ENCODE data around the gene CTCF.

The CTCF gene

DNA sequence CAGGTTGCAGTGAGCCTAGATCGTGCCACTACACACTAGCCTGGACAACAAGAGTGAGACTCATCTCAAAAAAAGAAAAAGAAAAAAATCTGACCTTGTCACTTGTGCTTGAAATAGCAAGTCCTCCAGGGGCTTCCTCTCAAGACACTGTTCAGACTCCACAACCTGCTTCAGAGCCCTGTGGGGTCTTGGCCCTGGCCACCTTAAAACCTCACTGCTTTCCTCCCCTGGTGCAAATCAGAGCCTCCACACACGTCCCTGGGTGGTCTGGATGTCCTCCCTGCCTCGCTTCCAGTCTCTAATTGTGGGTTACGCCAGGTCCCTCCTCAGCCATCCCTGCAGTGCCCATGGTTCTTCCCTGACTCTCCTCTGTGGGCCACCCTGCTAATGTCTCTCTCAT is 93.0 kb downstream of the CTCF start:
- intact Hi-C loops (cut with DNase I): no loop called here
- no peak for DNase-seq

DNA sequence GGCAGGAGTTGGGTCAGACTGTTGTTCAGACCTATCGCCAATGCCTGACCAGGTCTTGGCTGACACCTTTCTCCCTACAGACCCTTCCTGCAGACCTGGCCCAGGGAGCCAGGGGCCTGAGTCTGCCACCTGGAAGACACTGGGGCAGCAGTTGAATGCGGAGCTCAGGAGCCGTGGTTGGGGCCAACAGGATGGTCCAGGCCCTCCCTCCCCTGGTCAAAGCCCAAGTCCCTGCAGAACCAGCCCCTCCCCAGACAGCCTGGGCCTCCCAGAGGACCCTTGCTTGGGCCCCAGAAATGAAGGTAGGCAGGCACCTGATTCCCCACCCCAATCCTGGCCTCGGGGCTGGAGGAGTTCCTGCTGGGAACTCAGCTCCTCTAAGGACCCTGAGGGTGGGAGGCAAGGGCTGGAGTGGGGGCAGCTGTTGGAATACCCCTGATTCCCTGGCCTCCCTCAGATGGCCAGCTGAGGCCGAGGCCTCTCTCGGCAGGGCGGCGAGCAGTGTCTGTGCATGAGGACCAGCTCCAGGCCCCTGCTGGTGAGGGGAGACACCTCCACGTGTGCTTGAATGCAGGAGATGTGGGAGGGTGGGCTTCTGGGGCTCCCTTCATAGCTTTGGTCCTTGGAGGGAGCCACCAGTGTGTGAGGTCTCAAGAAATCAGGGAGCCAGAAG is 94.2 kb downstream of the CTCF start:
- no peak for DNase-seq
- intact Hi-C loops (cut with DNase I): no loop called here

DNA sequence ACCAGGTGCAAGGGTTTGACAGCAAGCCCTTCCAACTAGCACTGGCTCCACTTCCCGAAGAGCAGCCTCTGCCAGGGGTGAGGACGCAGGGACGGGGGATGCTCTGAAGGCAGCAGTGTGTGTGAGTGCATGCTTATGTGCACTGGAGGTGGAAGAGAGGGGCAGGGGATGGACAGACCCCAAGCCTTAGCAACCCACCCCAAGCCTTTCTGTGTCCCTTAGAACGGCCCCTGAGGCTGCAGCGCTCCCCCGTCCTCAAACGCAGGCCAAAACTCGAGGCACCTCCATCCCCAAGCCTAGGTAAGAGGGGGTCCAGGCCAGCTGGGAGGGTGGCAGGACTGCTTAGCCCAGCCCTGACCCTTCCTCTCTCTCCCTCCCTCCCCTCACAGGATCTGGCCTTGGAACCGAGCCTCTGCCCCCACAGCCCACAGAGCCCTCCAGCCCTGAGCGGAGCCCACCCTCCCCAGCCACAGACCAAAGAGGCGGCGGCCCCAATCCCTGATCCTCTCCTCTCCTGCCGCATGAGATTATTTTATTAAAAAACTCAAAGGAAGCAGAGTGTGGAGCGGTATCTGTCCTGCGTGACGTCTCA is 94.8 kb downstream of the CTCF start:
- no peak for DNase-seq
- intact Hi-C loops (cut with DNase I): no loop called here

DNA sequence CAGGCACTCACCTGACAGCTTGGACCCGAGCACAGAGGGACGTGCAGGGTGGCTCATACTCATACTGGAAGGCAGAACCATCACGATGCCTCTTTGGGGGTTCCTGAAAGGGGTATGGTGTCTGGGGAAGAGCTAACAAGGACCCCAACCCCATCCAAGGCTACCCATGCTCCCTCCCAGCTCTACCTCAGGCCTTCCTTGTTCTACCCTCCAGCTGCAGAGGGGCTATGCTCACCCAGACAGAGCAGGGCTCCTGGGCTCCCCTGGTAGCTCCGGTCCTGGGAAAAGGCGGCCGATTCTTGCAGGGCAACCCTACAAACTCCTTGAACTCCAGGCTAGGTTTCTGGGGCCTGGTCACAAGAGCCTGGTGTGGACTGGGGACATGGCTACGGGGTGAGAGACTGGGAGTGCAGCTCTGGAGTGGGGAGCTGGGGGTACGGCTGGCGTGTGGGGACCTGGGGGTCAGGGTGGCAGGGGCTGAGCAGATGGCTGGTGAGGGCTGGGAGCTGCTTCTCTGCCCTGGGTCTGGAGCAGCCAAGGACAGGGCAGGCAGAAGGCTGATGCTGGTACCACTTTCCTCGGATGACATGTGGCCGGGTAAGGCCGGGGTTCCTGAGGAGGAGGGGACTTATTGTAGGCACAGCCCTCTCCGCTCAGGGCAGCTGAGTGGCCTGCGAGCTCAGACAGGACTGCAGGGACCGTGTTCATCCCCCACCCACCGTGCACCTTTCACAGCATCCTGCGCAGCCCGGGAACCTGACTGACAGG is 95.6 kb downstream of the CTCF start:
- intact Hi-C loops (cut with DNase I): no loop called here
- no peak for DNase-seq

DNA sequence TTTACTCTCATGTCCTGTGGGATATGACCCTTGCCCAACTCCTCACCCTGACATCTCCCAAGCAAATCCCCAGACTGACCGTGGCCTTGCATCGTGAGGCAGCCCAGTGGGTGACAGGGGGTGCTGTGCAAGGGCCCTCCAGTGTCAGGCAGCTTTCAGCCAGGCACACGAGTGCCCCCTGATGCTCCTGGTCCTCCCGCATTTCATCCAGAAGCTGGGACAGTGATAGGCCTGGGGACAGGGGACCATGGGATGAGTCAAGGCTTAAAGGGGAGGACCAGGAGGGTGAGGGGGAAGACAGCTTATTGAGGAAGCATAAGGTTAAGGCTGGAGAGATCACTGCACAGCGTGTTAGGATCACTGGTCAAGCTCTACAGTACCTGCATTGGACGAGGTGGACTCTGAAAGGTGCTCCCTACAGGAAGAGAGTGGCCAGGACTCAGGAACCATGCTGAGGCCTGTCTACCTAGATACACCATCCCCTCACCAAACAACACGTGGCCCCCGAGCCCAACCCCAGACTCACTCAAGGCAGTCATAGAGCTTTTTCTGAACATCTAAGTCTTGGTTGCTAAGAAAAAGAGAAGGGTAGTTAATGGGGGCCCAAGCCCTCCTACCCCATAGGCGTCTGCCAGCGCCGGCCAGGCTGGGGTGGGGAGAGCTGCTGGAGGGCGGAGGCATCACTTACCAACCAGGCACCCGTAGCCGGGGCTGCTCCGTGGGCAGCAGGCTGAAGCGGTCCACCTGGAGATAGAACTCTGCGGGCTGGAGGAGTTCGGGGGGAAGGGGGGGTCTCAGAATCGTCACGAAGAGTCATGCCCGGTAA is 96.7 kb downstream of the CTCF start:
- DNase-seq: no peak
- intact Hi-C loops (cut with DNase I): no loop called here

DNA sequence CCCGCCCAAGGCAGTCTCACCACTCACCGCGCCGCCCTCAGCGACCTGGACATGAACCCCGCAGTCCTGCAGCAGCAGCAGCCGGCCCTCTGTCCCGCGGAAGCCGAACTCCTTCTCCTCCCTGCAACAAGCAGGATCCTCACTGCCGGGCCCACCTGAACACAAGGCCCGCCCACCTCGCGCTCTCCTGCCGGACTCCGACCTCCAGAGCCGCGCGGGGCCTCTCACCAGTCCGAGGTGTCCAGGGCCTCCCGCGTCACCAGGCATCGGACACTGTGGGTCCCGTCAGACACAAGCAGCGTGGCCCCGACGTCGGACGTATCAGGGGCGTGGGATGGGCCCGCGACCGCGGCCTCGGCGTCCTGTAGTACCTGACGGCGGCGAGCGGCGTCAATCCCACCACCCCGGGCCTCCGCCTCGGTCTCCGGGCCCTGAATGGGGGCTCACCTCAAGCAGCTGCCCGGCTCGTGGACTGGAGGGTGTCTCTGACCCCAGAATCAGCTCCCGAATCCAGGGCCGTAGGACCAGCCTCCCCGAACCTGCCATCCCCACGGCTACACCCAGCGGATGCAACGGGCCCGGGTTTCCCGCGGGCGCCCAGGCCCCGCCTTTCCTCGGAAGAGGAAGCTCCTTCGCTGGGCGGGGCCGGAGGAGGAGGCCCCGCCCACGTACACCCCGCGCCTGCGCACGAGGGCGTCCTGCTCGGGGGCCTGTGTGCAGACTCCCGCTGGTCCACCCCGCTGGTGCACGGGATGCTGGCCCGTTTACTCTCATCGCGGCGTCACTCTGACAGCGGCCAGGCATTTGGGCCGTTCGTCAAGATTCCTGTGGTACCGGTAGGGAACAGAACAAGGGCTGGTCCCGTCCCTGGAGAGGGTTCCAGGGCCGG is 97.6 kb downstream of the CTCF start, which contains the start of gene ACD:
Gene ACD, minus strand, starts transcription at position 586 of the 889 bp plus-strand sequence. Its CDS starts 40 bp downstream, at position 546.
- intact Hi-C loops (cut with DNase I): loop anchor here (2.0 kb wide), 1 partner anchor 97 kb away; the partner anchor contains the start of gene CTCF
- peak; percentile 75 to 97 (median 94) for DNase-seq

DNA sequence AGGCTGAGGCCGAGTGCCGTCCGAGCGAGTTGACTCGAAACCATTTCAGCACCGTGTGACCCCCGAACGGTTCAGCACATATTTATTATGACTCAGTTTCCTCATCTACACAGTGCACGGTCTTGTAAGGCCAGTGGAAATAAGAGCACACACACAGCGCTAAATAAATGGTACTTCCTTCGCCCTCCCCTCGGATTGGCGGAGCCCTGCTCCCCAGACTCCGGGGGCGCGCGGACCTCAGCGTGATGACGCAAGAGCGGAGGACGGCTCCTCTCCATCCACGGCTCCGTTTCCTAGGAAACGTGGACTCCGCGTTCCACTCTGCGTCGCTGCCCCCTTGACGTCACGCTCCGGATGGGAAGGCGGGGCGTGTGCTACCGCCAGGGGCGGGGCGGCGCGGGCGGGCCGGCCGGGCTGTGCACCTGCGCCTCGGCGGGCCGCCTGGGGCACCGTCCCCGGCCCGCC is 98.3 kb downstream of the CTCF start, which contains the start of gene PARD6A:
Gene PARD6A, plus strand, starts transcription at position 397 of the 465 bp plus-strand sequence. CDS start 79 bp downstream, outside the sequence.
- intact Hi-C loops (cut with DNase I): loop anchor here (2.0 kb wide), 1 partner anchor 98 kb away; the partner anchor contains the start of gene CTCF
- DNase-seq: peak; percentile 92 to 99 (median 98)

DNA sequence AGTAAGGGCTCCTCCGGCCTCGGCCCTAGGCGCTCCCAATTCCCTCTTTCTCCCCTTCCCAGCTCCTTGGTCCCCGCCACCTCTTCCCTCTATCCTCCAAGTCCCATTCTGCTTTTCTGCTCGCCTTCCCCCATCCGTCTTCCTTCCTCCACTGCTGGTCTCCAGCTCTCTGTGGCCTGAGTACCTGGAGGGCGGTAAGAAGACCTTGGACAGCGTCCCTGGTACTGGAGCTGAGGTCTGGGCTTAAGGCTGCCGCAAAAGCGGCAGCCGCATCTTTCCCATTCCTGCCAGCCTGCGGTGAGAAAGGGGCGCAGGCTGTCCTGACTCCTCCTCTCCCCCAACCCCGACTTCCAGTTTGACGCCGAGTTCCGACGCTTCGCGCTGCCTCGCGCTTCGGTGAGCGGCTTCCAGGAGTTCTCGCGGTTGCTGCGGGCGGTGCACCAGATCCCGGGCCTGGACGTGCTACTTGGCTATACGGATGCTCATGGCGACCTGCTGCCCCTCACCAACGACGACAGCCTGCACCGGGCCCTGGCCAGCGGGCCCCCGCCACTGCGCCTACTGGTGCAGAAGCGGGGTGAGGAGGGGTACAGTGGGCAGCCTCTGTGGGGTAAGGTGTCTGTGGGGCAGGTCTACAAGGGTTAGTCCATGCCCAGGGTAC is 98.9 kb downstream of the CTCF start:
- intact Hi-C loops (cut with DNase I): loop anchor here (2.0 kb wide), 1 partner anchor 98 kb away; the partner anchor contains the start of gene CTCF
- peak in 7 of 42 donors; percentile 16 to 52 (median 30) for DNase-seq

DNA sequence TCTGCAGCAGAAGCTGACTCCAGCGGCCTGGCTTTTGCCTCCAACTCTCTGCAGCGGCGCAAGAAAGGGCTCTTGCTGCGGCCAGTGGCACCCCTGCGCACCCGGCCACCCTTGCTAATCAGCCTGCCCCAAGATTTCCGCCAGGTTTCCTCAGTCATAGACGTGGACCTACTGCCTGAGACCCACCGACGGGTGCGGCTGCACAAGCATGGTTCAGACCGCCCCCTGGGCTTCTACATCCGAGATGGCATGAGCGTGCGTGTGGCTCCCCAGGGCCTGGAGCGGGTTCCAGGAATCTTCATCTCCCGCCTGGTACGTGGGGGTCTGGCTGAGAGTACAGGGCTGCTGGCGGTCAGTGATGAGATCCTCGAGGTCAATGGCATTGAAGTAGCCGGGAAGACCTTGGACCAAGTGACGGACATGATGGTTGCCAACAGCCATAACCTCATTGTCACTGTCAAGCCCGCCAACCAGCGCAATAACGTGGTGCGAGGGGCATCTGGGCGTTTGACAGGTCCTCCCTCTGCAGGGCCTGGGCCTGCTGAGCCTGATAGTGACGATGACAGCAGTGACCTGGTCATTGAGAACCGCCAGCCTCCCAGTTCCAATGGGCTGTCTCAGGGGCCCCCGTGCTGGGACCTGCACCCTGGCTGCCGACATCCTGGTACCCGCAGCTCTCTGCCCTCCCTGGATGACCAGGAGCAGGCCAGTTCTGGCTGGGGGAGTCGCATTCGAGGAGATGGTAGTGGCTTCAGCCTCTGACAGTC is 99.7 kb downstream of the CTCF start:
- no peak for DNase-seq
- intact Hi-C loops (cut with DNase I): loop anchor here (2.0 kb wide), 1 partner anchor 99 kb away; the partner anchor contains the start of gene CTCF

DNA sequence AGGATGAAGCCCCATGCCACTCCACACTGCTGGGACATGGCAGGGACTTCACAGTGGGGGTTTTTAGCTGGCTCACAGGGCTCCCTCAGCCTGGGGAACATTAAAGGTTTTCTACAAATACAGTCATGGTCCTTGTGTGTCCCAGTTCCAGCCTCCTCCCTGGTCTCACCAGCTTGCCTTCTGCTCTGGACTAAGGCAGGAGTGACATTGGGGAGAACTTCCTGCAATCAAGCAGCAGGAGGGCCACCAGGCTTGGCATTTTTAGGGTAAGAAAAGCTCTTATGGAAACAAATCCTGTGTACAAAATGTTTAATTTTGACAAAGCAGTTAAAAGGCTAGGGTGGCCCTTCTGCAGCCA is 100.3 kb downstream of the CTCF start:
- intact Hi-C loops (cut with DNase I): no loop called here
- DNase-seq: no peak

DNA sequence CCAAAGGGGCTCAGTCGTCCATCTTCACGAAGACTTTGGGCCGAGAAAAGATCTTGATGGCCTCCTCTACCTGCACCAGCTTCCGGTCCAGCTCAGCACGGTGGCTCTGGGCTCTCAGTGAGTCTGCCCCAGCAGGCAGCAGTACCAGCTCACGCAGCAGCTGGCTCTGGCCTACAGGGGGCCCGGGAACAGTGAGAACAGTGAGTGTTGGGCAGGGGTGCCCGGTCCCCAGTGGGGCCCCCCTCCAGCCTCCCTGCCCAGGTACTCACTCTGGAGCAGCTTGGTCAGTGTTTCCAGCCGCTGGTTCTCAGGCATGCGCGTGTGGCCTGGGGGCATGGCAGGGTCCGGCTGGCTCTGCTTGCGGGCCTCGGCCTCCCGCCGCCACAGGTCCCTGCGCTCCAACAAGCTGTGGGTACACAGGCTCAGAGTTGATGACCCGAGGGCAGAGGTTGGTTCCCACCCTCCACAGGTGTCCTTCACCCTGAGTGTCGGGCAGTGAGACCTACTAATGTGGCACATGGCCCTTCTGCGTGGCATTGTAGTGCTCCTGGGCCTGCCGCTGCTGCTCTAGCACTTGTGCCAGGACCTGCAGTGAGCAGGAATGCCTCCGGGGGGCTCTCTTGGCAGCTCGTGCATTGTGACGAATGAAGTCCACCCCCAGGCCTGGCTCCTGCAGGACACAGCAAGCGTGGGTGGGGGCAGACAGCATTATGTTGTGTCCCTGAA is 101.0 kb downstream of the CTCF start:
- intact Hi-C loops (cut with DNase I): no loop called here
- DNase-seq: peak in 10 of 42 donors; percentile 22 to 60 (median 40)

DNA sequence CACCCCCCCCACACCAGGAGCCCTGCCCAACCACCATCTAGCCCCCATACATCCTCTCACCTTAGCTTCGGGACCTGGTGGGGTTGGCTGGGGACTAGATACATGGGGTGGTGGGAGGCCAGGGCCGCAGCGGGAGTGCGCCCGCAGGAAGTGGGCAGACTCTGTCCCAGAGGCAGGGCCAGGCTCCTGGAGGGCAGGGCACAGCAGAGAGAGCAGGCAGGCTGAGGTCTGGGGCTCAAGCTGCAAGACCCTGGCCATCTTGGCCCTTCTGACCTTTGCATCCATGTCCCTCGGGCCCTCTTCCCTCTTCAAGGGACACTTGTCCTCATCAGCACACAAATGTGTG is 101.5 kb downstream of the CTCF start:
- DNase-seq: no peak
- intact Hi-C loops (cut with DNase I): no loop called here

DNA sequence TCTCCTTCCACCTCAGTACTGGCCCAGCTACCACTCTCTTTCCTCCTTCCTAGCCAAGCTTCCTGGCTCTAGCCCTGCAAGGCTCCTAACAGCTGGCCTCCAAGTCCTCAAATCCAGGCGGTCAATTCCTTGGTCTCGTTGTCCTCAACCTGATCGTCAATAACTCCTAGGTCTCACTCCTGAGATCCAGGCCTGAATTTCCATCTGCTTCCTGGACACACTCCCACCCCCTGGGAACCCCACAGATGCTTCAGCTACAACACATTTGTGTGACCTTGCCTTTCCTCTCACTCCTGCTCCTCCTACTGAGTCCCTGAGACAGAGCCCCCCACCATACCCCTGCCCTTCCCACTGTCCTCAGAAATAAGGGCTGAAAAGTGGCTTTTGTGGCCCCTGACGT is 101.9 kb downstream of the CTCF start:
- DNase-seq: no peak
- intact Hi-C loops (cut with DNase I): no loop called here

DNA sequence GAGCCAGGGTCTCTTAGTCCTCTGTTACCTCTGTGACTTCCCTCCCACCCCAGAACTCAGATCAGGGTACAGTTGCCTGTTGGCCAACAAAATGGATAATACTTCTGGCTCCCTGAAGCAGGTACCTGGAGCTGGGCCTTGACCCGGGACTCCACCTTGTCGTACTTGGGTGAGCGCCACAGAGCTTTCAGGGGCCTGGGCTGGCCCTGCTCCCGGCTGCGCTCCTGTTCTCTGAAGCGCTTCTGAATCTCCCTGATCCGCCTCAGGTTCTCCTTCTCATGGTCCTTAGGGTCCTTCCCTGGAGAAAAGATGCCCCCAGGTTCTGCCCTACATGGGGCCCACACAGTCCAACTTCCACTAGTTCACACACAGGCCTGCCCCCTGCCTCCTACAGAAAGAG is 102.5 kb downstream of the CTCF start:
- no peak for DNase-seq
- intact Hi-C loops (cut with DNase I): loop anchor here (5.0 kb wide), 1 partner anchor 143 kb away; no protein-coding TSS in a partner anchor

DNA sequence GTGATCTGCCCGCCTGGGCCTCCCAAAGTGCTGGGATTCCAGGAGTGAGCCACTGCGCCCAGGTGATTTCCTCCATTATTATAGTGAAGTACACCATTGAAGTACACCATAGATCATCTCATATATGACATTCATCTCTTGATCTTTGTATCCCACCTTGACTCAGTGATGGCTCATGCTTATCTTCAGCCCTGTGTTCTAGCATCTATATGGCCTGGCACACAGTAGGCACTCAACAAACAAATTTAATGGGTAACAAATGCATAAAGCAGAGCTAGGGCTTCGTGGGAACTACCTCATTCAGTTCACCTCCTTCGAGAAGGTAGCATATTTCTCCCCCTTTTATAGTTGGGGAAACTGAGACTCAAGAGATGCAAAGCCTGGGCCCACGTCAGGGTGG is 103.3 kb downstream of the CTCF start:
- no peak for DNase-seq
- intact Hi-C loops (cut with DNase I): loop anchor here (5.0 kb wide), 1 partner anchor 143 kb away; no protein-coding TSS in a partner anchor

DNA sequence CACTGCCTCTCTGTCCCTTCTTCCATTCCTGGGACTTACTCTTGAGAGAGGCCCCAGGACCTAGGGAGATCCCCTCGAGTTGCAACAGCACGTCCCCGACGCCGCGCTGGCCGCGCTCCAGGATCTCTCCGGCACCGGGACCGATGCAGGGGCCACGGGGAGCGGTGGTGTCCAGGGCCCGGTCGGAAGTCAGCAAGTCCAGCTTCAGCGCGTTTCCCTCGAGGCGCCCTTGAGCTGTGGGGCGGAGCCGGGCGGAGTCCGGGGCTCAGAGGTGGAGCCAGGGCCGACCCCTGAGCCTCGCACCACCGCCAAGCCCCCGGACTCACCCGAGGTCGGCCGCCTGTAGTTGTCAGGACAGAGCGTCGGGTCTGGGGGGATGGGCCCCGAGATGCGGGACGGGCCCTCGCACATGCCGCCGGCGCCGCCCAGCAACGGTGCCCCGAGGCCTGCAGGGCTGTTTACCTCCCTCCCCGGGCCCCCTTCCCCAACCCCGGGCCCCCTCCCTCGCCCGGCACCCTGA is 103.8 kb downstream of the CTCF start:
- DNase-seq: no peak
- intact Hi-C loops (cut with DNase I): loop anchor here (5.0 kb wide), 1 partner anchor 144 kb away; no protein-coding TSS in a partner anchor
